ENCODE results near the gene MLLT10.

GRCh38 chr10:21623291-21623690, 89.3 kb downstream of the MLLT10 start:
- no peak for TF ChIP-seq POLR2A (IDR thresholded peaks at IDR 0.05)
- TF ChIP-seq, protein P1, sequence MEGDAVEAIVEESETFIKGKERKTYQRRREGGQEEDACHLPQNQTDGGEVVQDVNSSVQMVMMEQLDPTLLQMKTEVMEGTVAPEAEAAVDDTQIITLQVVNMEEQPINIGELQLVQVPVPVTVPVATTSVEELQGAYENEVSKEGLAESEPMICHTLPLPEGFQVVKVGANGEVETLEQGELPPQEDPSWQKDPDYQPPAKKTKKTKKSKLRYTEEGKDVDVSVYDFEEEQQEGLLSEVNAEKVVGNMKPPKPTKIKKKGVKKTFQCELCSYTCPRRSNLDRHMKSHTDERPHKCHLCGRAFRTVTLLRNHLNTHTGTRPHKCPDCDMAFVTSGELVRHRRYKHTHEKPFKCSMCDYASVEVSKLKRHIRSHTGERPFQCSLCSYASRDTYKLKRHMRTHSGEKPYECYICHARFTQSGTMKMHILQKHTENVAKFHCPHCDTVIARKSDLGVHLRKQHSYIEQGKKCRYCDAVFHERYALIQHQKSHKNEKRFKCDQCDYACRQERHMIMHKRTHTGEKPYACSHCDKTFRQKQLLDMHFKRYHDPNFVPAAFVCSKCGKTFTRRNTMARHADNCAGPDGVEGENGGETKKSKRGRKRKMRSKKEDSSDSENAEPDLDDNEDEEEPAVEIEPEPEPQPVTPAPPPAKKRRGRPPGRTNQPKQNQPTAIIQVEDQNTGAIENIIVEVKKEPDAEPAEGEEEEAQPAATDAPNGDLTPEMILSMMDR (IDR thresholded peaks at IDR 0.05) = no peak

All from ovary (tissue), 3 donors.